ENCODE data around the gene LDLRAD2. TPM values are rescaled to one million over a fixed set of nuclear protein-coding genes. Genes with fewer than 3 reads are reported as not detected.

The LDLRAD2 gene
- total RNA-seq, 2 donors from 2014 or later, result 0.32 to 1.6 TPM

- intact Hi-C loops (cut with DNase I), result no loop called here
- DNase-seq (ENCODE audit: low spot score), result no peak
- peaks cover 5 to 19% of the 10 kb centered on the region in 2 donors for H3K36me3 ChIP-seq
- H3K27ac ChIP-seq, result no peak overlapping the region
- no peaks in the 10 kb centered on the region for H3K27me3 ChIP-seq (replicated peaks; ENCODE audit: insufficient read depth)
- no peaks in the 10 kb centered on the region for H3K9me3 ChIP-seq
- H3K4me1 ChIP-seq (replicated peaks), result no peaks in the 10 kb centered on the region
- WGBS, result 91% methylated on average over 13 of the region's 13 CpGs
- H3K4me3 ChIP-seq, result no peak overlapping the region
- TF ChIP-seq, protein P1, sequence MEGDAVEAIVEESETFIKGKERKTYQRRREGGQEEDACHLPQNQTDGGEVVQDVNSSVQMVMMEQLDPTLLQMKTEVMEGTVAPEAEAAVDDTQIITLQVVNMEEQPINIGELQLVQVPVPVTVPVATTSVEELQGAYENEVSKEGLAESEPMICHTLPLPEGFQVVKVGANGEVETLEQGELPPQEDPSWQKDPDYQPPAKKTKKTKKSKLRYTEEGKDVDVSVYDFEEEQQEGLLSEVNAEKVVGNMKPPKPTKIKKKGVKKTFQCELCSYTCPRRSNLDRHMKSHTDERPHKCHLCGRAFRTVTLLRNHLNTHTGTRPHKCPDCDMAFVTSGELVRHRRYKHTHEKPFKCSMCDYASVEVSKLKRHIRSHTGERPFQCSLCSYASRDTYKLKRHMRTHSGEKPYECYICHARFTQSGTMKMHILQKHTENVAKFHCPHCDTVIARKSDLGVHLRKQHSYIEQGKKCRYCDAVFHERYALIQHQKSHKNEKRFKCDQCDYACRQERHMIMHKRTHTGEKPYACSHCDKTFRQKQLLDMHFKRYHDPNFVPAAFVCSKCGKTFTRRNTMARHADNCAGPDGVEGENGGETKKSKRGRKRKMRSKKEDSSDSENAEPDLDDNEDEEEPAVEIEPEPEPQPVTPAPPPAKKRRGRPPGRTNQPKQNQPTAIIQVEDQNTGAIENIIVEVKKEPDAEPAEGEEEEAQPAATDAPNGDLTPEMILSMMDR (IDR thresholded peaks at IDR 0.05), result no peak
- no peak for TF ChIP-seq POLR2A (IDR thresholded peaks at IDR 0.05)
- no peak for TF ChIP-seq POLR2AphosphoS5 (IDR thresholded peaks at IDR 0.05)
Measured at GRCh38 chr1:21828075-21828474, 16.0 kb downstream of the LDLRAD2 start.

- TF ChIP-seq POLR2A (IDR thresholded peaks at IDR 0.05) (no peak), POLR2AphosphoS5 (IDR thresholded peaks at IDR 0.05) (no peak)
- TF ChIP-seq, protein P1 (IDR thresholded peaks at IDR 0.05), result no peak
- WGBS, result 95% methylated on average over 20 of the region's 28 CpGs
- no peaks in the 10 kb centered on the region for H3K9me3 ChIP-seq
- H3K36me3 ChIP-seq, result peaks cover 5 to 25% of the 10 kb centered on the region in 2 donors
- H3K4me1 ChIP-seq (replicated peaks), result no peaks in the 10 kb centered on the region
- intact Hi-C loops (cut with DNase I), result no loop called here
- no peak for DNase-seq (ENCODE audit: low spot score)
- H3K27ac ChIP-seq, result no peak overlapping the region
- H3K4me3 ChIP-seq, result no peak overlapping the region
- H3K27me3 ChIP-seq (replicated peaks; ENCODE audit: insufficient read depth), result no peaks in the 10 kb centered on the region
Measured at GRCh38 chr1:21828506-21829210, 16.6 kb downstream of the LDLRAD2 start.

GRCh38 chr1:21829294-21829693 is 17.2 kb downstream of the LDLRAD2 start:
- H3K27ac ChIP-seq, result no peak overlapping the region
- no peaks in the 10 kb centered on the region for H3K4me1 ChIP-seq (replicated peaks)
- 86% methylated on average over 16 of the region's 17 CpGs for WGBS
- no peaks in the 10 kb centered on the region for H3K27me3 ChIP-seq (replicated peaks; ENCODE audit: insufficient read depth)
- peaks cover 11 to 29% of the 10 kb centered on the region in 2 donors for H3K36me3 ChIP-seq
- intact Hi-C loops (cut with DNase I), result no loop called here
- no peak overlapping the region for H3K4me3 ChIP-seq
- H3K9me3 ChIP-seq, result no peaks in the 10 kb centered on the region
- DNase-seq (ENCODE audit: low spot score), result no peak
- TF ChIP-seq POLR2A (IDR thresholded peaks at IDR 0.05) (no peak), POLR2AphosphoS5 (IDR thresholded peaks at IDR 0.05) (no peak)
- TF ChIP-seq, protein P1 (IDR thresholded peaks at IDR 0.05), result no peak

- Histone ChIP-seq H3K36me3 (peaks cover 14 to 29% of the 10 kb centered on the region in 2 donors), H3K27me3 (replicated peaks; ENCODE audit: insufficient read depth) (no peaks in the 10 kb centered on the region), H3K9me3 (no peaks in the 10 kb centered on the region), H3K4me1 (replicated peaks) (no peaks in the 10 kb centered on the region), H3K4me3 (no peak overlapping the region), H3K27ac (no peak overlapping the region)
- TF ChIP-seq, protein P1 (IDR thresholded peaks at IDR 0.05), result no peak
- no peak for TF ChIP-seq POLR2AphosphoS5 (IDR thresholded peaks at IDR 0.05)
- intact Hi-C loops (cut with DNase I), result no loop called here
- WGBS, result 92% methylated on average over 23 of the region's 23 CpGs
- no peak for DNase-seq (ENCODE audit: low spot score)
Measured at GRCh38 chr1:21830792-21831453, 18.9 kb downstream of the LDLRAD2 start.
